Stimulated activated CD8-positive, alpha-beta memory T cell treated with anti-CD3 and anti-CD28 coated beads, Interleukin-12 subunit alpha, Interleukin-12 subunit beta, amount 100 ng/mL, for 24 hours (primary cell): ENCODE data around the gene SLC34A1.
"Not testable (repeated sequence)": the region's sequence is repeated elsewhere in the genome, so short reads cannot be mapped to it uniquely, and the experiment has no call there.

ENCODE experiments used
- DNase-seq: peaks from one replicate; pipeline ENCODE4 v3.0.0-alpha.2; 2020; ENCODE audit errors: extremely low read depth

Gene SLC34A1

DNA sequence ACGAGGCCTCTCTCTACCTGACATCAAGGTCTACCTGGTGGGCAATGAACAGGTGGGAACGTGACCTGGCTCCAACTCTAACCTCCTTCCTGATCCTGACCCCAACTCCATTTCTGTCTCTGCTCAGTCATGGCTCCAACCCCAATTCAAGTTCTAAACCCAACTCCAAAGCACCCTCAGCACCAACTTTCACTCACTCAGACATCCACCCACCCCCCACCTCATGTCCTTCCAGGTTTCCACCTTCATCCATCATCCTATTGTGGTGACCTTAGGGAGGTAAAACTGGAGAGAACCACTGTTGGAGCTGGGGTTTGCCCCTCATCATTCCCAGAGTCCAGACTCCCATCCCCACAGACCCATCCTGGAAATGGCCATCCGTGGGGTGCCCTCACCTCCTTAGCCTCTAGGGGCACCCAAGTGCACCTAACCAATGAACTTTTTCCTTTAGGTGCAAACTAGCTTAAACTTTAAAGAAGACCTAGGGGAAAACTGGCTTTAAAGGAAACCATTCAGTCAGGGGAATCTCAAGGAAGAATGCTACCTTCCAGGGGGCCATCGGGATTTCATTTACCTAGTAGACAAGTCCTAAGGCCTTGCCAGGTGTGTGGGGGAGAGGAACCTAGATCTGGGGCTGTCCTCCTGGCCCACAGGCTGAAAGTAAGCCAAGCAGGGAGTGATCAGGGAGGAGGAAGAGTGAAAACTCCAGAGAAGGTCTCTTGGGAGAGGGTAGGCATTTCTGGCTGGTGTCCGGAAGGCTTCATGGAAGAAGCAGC lies 15.2 kb upstream of the SLC34A1 start:
- no peak for DNase-seq

DNA sequence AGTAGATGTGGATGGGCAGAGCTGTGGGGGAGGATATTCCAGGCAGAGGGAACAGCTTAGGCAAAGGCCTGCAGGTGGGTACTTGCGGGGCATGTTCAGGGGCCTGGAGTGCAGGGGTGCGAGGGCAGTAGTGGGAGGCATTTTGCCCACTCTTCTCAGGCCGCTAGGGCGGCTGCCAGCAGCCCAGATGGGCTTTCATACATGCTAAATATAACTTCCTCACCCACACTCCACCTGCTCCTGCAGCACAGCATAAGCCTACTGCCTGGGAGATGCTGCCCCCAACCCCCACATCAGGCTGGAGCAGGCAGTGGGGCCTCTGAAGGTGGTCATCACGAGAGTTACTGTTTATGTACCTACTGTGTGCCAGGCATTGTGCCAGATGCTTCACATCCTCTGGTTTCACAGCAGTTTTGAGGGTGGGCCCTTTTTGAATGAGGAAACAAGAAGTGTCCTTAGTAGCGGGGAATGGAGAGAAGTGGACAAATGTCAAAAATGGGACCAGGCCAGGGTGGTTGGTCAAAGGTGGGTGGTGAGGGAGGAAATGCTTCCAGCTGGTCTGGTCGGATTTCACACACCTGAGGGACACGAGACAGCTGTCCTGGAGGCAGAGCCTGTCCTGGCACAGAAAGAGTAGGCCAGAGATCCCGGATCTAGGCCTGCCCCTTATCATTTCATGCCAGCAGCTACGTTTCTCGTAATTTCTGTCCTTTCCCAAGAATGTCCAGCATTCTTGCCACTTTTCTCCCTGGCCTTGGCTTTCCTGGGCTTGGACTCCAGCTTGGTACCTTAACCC lies 14.4 kb upstream of the SLC34A1 start:
- no peak for DNase-seq

DNA sequence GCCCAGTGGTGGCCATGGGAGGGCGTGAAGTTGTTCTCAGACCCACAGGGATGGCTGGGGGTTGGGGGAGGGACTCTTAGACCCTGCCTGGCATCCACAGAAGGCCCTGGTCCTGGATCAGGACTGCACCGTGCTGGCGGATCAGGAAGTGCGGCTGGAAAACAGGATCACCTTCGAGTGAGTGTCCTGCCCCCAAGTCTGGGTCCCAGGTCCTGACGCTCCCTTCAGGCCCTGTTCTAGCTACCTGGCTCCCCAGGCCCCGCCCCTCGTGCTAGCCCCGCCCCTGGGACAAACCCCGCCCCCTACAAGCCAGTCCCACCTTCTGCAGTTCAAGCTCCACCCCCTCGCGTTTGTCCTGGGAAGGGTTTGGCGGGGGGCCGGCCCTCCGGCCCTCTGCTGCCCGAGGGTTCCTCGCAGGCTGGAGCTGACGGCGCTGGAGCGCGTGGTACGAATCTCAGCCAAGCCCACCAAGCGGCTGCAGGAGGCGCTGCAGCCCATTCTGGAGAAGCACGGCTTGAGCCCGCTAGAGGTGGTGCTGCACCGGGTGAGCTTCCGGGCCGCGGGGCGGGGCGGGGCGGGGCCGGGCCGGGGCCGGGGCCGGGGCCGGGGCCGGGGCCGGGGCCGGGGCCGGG lies 13.6 kb upstream of the SLC34A1 start:
- no peak for DNase-seq

DNA sequence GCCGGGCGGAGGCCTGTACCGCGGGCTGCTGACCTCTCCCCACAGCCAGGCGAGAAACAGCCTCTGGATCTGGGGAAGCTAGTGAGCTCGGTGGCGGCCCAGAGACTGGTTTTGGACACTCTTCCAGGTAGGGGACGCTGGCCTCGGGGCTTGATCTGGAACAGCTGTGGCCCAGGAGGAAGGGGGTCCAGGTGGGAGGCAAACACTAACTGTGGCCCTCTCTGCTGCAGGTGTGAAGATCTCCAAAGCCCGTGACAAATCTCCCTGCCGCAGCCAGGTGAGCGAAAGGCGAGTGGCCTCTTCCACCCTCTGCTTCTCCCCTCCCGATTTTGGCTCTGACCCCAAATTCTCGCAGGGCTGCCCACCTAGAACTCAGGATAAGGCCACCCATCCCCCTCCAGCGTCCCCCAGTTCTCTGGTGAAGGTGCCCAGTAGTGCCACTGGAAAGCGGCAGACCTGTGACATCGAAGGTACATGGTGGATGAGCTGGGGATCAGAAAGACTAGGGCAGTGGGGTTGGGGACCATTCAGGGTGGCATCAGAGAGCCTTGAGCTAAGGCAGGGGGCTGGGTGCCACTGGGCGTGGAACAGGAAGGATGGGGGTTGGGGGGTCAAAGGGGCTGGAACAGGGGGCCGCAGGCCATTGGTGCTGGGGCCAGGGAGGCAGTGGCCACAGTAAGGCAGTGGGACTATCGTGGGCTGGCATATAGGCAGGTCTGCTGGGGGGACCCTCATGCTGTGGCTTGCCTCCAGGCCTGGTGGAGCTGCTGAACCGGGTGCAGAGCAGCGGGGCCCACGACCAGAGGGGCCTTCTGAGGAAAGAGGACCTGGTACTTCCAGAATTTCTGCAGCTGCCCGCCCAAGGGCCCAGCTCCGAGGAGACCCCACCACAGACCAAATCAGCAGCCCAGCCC lies 12.9 kb upstream of the SLC34A1 start:
- DNase-seq, result no peak

DNA sequence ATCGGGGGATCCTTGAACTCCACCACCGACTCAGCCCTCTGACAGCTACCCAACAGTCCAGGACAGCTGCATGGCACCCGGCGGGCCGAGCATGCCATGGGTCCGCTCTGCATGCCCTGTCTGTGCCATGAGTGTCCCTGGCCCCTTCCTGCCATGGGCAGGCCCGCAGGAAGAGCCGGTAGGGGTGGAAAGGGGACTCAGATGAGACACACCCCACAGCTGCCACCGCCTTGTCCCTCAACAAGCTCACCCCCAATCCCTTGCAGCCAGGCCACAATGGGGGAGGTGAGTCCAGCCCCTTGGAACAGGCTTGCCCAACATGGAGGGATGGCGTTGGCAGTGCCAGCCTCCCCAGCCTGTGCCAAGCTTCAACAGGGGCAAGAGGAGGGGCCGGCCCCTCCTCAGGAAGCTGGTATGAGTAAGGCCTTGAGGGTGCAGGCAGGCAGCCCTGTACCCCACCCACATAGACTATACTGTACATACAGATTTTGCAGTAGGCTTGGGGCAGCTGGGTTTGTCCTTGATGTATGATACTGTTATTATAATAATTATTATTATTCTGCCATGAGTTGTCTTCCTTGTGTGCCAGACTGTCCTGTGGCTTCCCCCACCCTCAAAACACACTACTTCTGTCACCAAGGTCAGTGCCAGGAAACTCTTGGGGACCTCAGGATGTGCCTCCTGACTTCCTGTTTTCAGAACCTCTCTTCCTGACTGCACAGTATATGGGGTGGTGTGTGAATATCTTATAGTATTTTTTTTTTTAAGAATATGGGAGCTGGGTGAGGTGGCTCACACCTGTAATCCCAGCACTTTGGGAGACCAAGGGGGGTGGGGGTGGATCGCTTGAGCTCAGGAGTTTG lies 12.0 kb upstream of the SLC34A1 start:
- DNase-seq, result no peak

DNA sequence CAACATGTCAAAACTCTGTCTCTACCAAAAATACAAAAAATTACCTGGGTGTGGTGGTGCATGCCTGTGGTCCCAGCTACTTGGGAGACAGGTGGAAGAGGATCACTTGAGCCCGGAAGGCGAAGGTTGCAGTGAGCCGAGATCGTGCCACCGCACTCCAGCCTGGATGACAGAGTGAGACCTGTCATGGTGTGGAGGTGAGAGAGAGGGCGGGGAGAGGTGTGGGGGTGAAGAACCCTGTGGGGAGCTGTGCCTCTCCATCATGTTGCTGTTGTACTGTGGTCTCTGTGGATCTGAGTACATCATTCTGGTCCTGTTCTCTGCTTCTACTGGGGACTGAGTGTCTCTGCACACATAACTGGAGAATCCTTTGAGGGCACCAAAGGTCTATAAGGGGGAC lies 11.3 kb upstream of the SLC34A1 start:
- DNase-seq, result no peak

DNA sequence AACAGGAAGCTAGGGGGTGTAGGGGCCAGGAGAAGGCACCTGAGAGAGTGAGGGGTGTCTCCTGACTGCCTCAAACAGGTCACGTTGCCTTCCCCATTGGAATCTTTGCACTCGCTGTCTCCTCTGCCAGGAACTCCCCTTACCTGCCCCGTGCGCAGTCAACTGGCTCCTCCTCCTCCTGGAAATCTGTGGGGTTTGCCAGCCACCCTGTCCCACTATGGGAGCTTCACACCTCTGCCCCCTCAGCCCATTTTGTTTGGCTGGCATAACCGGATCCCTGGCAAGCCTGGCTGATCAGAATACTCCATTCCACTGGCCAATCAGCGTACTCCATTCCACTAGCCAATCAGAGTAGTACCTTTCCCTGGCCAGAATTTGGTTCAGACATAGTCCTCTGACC lies 10.4 kb upstream of the SLC34A1 start:
- no peak for DNase-seq

DNA sequence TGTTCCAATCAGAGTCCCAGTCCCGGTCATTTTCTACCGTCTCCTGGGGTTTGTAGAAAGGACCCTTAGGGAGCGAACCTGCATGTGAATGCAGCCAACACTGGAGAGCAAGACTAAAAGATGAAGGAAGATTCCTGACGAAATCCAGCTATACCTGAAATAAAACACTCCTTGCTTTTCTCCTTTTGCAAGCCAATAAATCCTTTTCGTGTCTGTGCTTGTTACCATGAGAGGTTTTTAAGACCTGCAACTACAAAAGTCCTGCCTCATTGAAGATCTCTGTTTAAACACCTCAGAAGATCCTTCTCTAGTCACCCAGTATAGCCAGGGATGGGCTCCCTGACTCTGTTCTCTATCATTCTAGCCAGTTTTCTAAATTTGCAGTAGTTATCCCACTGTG lies 10.0 kb upstream of the SLC34A1 start:
- DNase-seq, result no peak

DNA sequence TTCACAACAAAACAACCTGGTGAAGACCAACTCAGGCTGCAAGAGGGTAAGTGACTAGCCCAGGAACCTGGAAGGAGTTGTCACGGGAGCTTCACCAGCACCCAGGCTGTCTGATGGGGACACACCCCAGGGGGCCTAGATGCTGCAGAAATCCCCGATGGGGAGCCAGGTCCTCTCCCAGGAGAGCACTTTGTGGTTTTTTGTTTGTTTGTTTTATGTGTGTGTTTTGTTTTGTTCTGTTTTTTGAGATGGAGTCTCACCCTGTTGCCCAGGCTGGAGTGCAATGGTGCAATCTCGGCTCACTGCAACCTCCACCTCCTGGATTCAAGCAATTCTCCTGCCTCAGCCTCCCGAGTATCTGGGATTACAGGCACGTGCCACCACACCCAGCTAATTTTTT lies 8.7 kb upstream of the SLC34A1 start:
- DNase-seq, result not testable (repeated sequence)

DNA sequence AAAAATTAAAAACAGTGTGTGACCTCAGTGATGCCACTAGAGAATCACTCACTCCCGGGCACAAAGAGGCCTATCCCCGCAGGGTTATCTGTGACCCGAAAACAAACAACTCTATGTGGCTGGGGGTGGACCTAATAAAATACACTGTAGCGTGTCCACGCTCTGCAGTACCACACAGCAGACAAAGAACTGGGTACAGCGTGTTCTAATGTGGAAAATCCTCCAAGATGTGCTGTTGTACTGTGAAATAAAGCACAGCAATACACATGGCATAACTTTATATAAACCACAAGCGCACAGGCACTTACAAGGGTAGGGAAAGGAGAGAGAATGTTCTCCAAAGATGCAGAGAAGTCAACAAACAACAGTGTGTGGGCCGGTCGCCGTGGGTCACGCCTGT lies 8.1 kb upstream of the SLC34A1 start:
- no peak for DNase-seq

DNA sequence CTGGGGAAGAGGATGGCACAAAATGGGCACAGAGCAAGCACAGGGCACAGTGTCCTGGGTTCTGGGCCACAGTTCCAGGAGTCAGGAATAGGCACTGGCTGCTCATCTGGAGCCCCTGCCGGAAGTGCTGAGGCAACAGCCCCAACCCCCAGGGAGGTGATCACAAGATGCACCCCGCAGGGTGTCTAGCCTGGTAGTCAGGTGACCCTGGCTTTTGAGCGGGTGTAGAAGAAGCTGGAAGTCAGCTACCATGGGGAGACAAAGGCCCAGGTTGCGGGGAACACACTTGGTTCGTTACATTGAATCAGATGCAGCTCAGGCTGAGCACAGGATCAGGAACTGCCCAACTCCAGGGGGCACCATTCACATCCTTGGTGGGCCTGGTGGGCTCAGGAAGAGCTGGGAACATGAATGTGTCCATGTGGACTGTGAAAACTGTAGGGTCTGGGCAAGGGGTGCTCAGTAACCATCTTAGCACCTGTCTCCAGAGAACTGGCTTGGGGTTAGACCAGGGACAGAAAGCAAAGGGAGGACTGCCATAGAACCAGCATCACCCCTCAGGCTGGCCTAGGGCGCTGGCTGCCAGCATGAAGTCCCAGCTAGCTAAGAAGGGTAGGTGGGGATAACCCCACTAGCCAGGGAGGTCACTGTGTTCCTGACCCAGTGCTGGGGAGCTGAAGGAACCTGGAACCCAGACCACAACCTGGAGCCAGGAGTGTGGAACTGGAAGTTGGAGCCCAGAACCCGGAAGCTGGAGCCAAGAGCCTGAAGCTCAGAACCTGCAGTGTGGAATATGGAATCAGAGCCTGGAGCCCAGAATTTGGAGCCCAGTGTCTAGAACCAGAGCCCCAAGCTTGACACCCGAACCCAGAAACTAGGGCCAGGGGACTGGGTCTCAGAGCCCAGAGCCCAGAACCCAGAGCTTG lies 6.1 kb upstream of the SLC34A1 start:
- DNase-seq, result no peak

DNA sequence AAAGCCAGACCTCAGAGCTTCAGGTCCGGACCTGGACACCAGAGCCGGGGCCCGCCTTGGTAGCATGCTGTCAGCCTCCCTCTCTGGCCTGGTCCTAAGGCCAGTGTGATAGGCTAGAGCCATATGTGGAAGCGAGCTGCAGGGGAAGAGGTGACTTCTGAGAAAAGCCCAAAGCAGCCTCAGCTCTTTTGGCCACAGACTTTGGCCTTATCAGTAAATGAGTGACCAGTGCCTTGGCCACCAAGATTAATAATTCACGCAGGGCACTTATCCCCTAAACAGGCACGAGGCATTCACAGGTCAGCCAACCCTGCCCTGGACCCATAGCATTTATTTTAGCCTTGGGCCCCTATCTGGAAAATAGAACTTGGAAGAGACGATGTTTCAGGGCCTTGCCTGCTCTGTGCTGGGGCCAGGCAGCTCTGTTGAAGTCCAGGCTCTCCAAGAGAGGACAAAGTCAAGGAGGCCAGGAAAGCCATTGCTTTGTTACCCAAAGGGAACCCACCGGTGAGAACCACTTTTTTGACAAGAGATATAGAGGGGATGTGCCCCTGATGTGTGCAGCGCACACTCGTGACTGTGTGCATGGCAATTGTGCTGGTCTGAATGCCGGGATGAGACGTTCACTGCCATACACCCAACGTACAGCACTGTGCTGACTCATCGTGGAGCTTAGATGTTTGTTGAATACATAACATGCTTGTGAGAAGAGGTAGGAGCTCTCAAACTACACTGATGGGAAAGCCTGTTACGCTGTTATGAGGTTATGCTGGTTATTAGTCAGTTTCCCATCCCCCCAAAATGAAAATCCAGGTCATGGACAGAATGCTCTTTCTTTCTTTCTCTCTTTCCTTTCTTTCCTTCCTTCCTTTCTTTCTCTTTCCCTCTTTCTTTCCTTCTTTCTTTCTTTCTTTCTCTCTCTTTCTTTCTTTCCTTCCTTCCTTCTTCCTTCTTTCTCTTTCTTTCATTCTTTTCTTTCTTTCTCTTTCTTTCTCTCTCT lies 5.0 kb upstream of the SLC34A1 start:
- DNase-seq, result no peak

DNA sequence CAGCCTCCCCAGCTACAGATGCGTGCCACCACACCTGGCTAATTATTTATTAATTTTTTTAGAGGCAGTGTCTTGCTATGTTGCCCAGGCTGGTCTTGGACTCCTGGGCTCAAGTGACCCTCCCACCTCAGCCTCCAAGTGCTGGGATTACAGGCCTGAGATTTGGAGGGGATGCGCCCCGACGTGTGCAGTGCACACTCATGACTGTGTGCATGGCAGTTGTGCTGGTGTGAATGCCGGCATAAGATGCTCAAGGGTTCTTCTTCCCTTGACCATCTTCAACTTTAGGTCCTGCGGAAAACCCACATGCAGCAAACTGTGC lies 3.5 kb upstream of the SLC34A1 start:
- no peak for DNase-seq

DNA sequence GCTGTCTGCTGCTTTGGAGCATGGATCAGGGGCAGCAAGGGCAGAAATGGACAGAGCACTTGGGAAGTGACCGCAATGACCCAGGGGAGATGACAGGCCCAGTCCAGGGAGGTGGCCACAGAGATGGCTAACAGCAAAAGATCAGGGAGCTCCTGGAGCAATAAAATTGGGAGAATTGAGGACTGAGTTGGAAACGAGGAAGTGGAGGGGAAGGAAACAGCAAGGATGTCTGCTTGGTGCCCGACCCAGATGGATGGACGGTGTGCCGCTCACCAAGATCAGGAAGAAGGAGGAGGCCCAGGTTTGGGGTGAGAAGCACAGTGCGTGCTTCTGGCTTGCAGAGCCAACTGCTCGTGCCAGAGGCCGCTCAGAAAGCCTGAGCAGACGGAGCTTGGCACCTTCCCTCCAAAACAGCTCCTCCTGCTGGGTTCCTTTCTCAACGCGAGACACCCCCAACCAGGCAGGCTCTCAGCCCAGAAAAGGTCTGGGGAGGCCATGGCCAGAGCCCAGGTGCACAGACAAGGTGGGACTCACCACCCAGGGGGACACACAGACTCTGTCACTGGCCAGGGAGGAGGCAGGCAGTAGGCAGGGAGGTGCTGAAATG lies 1.7 kb upstream of the SLC34A1 start:
- no peak for DNase-seq

DNA sequence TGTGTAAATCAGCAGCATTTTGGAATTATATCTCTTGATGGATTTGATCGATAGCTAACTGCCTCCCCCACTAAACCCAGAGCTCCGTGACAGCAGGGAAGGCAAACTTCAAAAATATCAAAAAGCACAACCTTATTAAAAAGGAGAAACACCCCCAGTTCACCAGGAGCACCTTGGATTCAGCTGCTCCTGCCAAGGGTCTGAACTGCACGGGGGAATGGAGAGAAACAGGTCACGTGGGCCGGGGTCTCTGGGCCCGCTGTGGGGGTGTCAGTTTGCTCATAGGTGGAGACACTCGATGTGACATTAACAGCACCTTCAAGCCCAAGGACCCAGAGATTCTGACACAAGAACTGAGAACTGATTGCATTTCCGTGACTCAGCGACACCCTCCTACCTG lies 1.1 kb upstream of the SLC34A1 start:
- DNase-seq, result no peak

DNA sequence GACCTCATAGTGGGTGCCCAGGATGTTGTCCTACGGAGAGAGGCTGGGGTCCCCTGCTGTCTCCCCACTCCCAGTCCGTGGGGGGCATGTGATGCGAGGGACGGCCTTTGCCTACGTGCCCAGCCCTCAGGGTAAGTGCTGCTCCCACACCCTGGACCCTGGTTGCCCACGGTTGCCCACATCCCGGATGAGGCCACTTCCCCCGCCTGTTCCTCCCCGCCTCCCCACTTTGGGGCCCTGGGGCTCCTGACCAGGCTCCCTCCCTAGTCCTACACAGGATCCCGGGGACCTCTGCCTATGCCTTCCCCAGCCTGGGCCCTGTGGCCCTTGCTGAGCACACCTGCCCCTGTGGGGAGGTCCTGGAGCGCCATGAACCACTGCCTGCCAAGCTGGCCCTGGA lies 1.5 kb downstream of the SLC34A1 start:
- DNase-seq, result no peak

DNA sequence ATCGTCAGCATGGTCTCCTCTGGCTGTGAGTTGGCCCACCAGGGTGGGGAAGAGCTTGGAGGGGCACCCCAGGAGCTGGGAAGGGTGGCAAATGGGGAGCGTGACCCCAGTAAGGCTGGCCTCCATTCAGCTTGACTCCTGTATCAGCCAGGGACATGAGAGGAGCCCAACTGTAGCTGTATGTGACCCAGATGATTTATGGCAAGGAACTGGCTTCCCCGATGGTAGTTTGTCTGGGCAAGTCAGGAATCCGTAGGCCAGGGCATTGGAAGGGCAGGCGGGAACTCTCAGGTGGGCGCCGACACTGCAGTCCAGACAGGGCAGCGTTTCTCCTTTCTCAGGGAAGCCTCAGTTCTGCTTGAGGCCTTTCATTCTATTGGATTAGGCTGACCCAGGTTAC lies 2.3 kb downstream of the SLC34A1 start:
- no peak for DNase-seq

DNA sequence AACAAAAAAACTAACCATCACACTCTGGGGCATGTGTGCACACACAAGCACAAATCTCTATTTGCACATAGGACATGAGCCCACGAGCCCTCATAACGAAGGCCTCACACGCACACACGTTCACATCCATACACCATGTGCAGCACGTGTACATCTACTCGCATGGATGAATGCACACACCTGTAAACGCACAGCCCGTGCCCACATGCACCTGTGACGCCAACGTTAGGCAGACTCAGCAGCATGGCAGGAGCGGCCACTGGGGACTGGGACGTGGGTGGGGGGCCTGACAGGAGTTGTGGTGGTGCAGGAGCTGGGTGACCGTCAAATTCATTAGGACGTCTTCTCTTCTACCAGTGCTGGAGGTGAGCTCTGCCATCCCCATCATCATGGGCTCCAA lies 3.2 kb downstream of the SLC34A1 start:
- no peak for DNase-seq
